Upper lobe of left lung (tissue), 4 donors: ENCODE results near the gene DEPP1.

Experiments
- CTCF ChIP-seq, 6 experiments: fragments of 450-650 bp in 4 of 6; fragments of 200-600 bp in 2 of 6; sonication (generic) in 2 of 6; IDR thresholded peaks; one replicate each; pipeline ENCODE4 v1.5.1; 2016 to 2019; ENCODE audit warnings: antibody characterized with exemption in 6 of 6
- EP300 ChIP-seq, 4 donors: sonication (generic); formaldehyde crosslinking; IDR thresholded peaks; one replicate each; pipeline ENCODE4 v1.5.1; 2017; ENCODE audit warnings: antibody characterized with exemption in 4 of 4, control low read depth in 2 of 4
- POLR2A ChIP-seq, 4 donors: fragments of 450-650 bp; IDR thresholded peaks; one replicate each; pipeline ENCODE4 v1.5.1; 2016 to 2017; ENCODE audit warnings: antibody characterized with exemption in 4 of 4, mild to moderate bottlenecking in 2 of 4
- POLR2AphosphoS5 ChIP-seq, 2 donors: sonication (generic); formaldehyde crosslinking; IDR thresholded peaks; one replicate each; pipeline ENCODE4 v1.5.1; 2017; ENCODE audit warnings: antibody characterized with exemption in 2 of 2

DNA sequence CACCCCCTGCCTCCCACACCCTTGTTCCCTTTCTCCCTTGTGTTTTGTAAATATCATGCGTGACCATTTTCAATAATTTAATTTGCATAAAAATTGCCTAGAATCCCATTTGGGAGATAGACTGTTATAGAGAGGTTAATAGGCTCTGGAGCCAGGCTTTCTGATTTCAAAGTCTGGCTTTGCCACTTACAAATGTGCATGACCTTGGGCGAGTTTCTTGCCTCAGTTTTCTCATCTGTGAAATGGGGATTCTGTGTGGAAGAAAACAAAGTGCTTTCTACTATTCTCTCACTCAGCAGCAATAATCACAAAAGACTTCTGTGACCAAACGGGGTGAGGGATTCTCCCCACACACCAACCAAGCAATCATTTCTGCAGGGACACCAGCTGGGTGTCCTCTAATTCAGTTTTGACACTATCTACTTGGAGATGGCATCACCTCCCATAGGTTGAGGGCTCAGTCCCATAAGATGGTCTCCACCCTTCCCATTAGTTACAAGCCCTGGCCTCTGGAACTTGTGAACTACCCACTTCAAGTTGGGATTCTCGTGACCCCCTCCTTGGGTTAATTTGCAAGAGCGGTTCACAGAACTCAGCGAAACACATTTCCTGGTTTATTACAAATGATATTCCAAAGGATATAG, 18.6 kb upstream of the DEPP1 start:
- no peak for TF ChIP-seq CTCF (IDR thresholded peaks at IDR 0.05)
- TF ChIP-seq POLR2A (IDR thresholded peaks at IDR 0.05): no peak
- TF ChIP-seq POLR2AphosphoS5 (IDR thresholded peaks at IDR 0.05): no peak
- TF ChIP-seq EP300 (IDR thresholded peaks at IDR 0.05): no peak
